GM13977 (cell line): ENCODE results near the gene PTPN22.

Experiments
- DNase-seq: peaks from one replicate; pipeline ENCODE4 v3.0.0; 2012; ENCODE audit warnings: low spot score
- in situ Hi-C: fragments of 300-500 bp; cut with MboI; formaldehyde crosslinking; loops from one replicate; pipeline ENCODE4 v1.12.0; 2022; ENCODE audit warnings: low sequenced_read_pairs, low pct_unique_long_range_greater_than_20kb, mixed read lengths, inconsistent platforms; ENCODE audit not compliant: unreplicated experiment
- TF ChIP-seq, protein P1 (sequence below): IDR thresholded peaks from 2 replicates; pipeline ENCODE4 v1.5.1; 2012; ENCODE audit warnings: mild to moderate bottlenecking, control low read depth; ENCODE audit not compliant: insufficient read depth; ENCODE audit errors: extremely low read depth, missing control alignments

The PTPN22 gene

DNA sequence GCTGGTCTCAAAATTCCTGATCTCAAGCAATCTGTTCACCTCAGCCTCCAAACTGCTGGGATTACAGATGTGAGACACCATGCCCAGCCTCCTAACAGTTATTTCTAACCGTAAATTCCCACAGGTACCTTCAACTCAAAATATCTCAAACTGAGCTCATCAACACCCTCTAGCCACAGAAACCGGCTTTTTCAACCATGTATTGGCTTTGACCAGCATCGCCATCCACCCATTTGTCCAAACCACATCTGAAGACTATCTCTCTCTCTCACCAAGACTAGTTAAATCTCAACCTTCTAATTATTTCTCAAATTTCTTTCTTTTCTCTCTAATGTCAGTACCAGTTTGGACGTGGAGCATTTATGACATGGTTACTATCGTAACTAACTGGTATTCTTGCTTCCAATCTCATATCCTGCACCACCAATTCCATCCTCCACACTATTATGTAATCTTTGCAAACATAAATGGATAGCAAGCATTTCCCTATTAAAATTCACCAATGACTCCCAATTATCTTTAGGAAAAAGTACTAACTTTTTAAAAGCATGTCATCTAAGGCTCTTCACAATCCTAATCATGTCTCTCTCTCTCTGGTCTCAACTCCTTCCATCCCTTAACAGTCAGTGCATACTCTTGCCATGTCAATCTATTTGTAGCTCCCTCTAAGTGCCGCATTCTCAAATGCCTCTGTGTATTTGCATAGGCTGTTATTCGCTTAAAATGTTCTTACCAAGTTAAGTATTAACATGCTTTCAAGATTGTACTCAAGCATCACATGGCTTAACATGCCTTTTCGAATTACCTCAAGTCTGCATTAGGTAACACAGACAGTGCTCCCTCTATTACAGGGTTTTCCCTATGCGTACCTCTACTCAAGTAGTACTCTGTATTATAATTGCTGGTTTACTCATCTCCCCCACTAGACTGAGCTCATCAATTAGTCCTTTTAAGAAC, 77.4 kb downstream of the PTPN22 start:
- DNase-seq: no peak
- in situ Hi-C loops: no loop called here
- TF ChIP-seq, protein P1, sequence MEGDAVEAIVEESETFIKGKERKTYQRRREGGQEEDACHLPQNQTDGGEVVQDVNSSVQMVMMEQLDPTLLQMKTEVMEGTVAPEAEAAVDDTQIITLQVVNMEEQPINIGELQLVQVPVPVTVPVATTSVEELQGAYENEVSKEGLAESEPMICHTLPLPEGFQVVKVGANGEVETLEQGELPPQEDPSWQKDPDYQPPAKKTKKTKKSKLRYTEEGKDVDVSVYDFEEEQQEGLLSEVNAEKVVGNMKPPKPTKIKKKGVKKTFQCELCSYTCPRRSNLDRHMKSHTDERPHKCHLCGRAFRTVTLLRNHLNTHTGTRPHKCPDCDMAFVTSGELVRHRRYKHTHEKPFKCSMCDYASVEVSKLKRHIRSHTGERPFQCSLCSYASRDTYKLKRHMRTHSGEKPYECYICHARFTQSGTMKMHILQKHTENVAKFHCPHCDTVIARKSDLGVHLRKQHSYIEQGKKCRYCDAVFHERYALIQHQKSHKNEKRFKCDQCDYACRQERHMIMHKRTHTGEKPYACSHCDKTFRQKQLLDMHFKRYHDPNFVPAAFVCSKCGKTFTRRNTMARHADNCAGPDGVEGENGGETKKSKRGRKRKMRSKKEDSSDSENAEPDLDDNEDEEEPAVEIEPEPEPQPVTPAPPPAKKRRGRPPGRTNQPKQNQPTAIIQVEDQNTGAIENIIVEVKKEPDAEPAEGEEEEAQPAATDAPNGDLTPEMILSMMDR: no peak

GRCh38 chr1:113792986-113793385, 78.5 kb downstream of the PTPN22 start:
- TF ChIP-seq, protein P1: no peak
- no peak for DNase-seq
- in situ Hi-C loops: no loop called here

DNA sequence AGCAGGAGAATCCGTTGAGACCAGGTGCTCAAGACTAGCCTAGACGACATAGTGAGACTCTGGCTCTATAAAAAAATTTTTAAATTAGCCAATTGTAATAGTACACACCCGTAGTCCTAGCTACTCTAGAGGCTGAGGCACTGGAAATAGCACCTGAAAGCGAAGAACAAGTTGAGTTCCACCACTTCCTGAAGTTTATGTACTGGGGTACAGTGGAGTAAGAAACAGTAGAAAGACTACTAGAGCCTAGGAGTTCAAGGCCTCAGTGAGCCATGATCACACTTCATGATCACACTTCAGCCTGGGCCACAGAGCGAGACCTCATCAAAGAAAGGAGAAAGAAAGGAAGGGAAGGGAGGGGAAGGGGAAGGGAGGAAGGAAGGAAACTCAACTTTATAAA, 79.0 kb downstream of the PTPN22 start:
- in situ Hi-C loops: no loop called here
- TF ChIP-seq, protein P1: no peak
- no peak for DNase-seq

DNA sequence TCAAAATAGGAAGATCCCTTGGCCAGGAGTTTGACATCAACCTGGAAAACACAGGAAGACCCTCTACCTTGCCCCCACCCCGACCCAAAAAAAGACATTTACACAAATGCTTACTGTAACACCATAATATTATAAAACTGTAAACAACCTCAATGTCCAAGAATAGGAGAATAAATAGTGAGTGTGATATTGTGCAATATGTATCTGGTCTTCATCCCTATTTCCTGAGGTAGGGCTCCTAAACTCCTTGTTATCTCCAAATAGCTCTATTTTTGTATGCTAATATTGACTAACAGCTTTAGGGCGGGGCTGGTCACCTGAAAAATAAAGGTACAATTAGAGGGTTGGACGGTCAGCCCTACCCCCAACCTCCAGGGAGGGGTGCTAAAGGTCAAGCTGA, 82.7 kb downstream of the PTPN22 start:
- no peak for DNase-seq
- TF ChIP-seq, protein P1: no peak
- in situ Hi-C loops: no loop called here

DNA sequence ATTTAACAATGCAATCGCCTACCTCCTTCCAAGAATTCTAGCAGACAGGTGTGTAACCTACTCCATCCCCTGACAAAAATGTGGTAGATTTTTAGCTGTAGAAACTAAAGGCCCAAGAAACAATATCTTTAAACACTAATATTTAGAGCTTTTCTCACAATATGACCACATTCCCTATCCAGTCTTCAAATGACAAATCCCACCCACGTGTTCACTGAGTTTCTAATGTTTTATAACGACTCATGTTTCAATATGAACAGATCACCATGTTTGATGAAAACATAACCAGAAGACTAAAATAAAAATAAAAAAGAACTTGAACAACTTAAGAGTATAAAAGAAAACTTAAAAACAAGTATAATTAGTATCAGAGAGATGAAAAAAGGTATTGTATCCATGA, 83.8 kb downstream of the PTPN22 start:
- in situ Hi-C loops: no loop called here
- TF ChIP-seq, protein P1: no peak
- no peak for DNase-seq

- no peak for DNase-seq
- TF ChIP-seq, protein P1: no peak
- in situ Hi-C loops: no loop called here
Observed at GRCh38 chr1:113786069-113786468, 85.4 kb downstream of the PTPN22 start.
